ENCODE measurements around the gene LCE1C. TPM values are rescaled to one million over a fixed set of nuclear protein-coding genes. Genes with fewer than 3 reads are reported as not detected.
A peak's percentile ranks its signal among the peaks of the same experiment; 100 is the strongest.

The LCE1C gene
- total RNA-seq, 1 experiment from 2014 or later, result 1.9 TPM

DNA sequence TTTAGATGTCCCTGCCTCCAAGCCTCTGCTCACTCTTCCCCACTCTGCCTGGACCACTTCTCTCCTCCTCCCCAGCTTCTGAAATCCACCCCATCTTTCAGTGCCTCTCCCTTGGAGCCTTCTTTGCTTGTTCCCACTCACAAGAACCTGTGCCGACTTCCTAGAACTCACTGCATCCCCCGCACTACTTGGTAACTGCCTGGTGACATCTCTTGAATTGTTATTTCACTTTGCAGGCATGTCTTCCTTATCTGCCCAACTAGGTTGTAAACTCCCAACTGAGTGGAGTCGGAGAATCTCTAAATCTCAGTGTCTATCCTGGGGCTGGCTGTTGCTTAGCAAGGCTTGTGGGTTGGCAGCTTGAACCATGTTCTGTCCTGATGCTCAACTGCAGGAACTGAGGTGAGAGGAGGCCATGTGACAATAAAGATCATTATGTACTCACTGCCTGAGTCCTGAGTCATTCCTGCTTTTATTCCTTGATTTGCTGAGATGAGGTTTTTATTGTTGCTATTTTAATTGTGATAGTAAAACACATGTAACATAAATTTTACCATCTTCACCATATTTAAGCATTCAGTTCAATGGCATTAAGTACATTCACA lies 44.7 kb downstream of the LCE1C start:
- POLR2A ChIA-PET, result interaction anchor here (0.5 to 1.4 kb wide), 3 partner anchors 94 to 456 kb away, joined by 4 read pairs; partner anchors contain the start of gene PRR9
- CTCF ChIA-PET, result interaction anchor here (0.6 to 4.6 kb wide), 6 partner anchors 16 to 873 kb away, joined by 3 to 57 read pairs (median 4); no protein-coding TSS in a partner anchor
- TF ChIP-seq, protein P1, sequence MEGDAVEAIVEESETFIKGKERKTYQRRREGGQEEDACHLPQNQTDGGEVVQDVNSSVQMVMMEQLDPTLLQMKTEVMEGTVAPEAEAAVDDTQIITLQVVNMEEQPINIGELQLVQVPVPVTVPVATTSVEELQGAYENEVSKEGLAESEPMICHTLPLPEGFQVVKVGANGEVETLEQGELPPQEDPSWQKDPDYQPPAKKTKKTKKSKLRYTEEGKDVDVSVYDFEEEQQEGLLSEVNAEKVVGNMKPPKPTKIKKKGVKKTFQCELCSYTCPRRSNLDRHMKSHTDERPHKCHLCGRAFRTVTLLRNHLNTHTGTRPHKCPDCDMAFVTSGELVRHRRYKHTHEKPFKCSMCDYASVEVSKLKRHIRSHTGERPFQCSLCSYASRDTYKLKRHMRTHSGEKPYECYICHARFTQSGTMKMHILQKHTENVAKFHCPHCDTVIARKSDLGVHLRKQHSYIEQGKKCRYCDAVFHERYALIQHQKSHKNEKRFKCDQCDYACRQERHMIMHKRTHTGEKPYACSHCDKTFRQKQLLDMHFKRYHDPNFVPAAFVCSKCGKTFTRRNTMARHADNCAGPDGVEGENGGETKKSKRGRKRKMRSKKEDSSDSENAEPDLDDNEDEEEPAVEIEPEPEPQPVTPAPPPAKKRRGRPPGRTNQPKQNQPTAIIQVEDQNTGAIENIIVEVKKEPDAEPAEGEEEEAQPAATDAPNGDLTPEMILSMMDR (IDR thresholded peaks at IDR 0.05; ENCODE audit: unreplicated experiment), result peak; percentile 10
- BruUV-seq (replicated peaks), result no TSS peak
- peak overlapping the region; percentile 0 for H3K4me3 Mint-ChIP-seq (ENCODE audit: unreplicated experiment)
- no peaks in the 10 kb centered on the region for H3K27me3 Mint-ChIP-seq (ENCODE audit: insufficient read depth, unreplicated experiment)
- H3K27ac Mint-ChIP-seq (ENCODE audit: low read depth, unreplicated experiment), result peak overlapping the region; percentile 4
- H3K36me3 Mint-ChIP-seq (ENCODE audit: insufficient read depth, unreplicated experiment), result no peaks in the 10 kb centered on the region
- H3K9me3 Mint-ChIP-seq (ENCODE audit: unreplicated experiment), result no peaks in the 10 kb centered on the region
- peaks cover 41% of the 10 kb centered on the region for H3K4me1 Mint-ChIP-seq (ENCODE audit: insufficient read depth, unreplicated experiment)
- no peak for DNase-seq (ENCODE audit: unreplicated experiment)
- intact Hi-C loops (cut with micrococcal nuclease), result loop anchor here (1.0 to 10.0 kb wide), 2 partner anchors 107 to 433 kb away; no protein-coding TSS in a partner anchor

DNA sequence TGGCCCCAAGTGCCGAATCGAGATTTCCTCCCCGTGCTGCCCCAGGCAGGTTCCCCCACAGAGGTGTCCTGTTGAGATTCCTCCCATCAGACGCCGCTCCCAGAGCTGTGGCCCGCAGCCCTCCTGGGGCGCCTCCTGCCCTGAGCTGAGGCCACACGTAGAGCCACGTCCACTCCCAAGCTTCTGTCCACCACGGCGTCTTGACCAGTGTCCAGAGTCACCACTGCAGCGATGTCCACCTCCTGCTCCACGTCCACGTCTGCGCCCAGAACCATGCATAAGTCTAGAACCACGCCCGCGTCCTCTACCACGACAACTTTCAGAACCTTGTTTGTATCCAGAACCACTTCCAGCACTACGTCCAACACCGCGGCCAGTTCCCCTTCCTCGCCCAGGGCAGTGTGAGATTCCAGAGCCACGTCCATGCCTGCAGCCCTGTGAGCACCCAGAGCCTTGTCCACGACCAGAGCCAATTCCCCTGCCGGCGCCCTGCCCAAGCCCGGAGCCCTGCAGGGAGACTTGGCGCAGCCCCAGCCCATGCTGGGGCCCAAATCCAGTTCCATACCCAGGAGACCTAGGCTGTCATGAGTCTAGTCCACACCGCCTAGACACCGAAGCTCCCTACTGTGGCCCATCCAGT lies 45.8 kb downstream of the LCE1C start:
- H3K27ac Mint-ChIP-seq (ENCODE audit: low read depth, unreplicated experiment), result peak overlapping the region; percentile 31
- H3K4me3 Mint-ChIP-seq (ENCODE audit: unreplicated experiment), result peak overlapping the region; percentile 17
- H3K27me3 Mint-ChIP-seq (ENCODE audit: insufficient read depth, unreplicated experiment), result no peaks in the 10 kb centered on the region
- H3K36me3 Mint-ChIP-seq (ENCODE audit: insufficient read depth, unreplicated experiment), result no peaks in the 10 kb centered on the region
- CTCF ChIA-PET, result interaction anchor here (0.6 to 4.6 kb wide), 9 partner anchors 25 to 872 kb away, joined by 3 to 57 read pairs (median 4); no protein-coding TSS in a partner anchor
- TF ChIP-seq, protein P1 (IDR thresholded peaks at IDR 0.05; ENCODE audit: unreplicated experiment), result no peak
- no TSS peak for BruUV-seq (replicated peaks)
- intact Hi-C loops (cut with micrococcal nuclease), result loop anchor here (10.0 kb wide), 1 partner anchor 434 kb away; no protein-coding TSS in a partner anchor
- H3K4me1 Mint-ChIP-seq (ENCODE audit: insufficient read depth, unreplicated experiment), result peaks cover 41% of the 10 kb centered on the region
- H3K9me3 Mint-ChIP-seq (ENCODE audit: unreplicated experiment), result no peaks in the 10 kb centered on the region
- POLR2A ChIA-PET, result interaction anchor here (0.5 to 1.4 kb wide), 3 partner anchors 9 to 457 kb away, joined by 4 read pairs; partner anchors contain the start of gene PRR9
- no peak for DNase-seq (ENCODE audit: unreplicated experiment)

DNA sequence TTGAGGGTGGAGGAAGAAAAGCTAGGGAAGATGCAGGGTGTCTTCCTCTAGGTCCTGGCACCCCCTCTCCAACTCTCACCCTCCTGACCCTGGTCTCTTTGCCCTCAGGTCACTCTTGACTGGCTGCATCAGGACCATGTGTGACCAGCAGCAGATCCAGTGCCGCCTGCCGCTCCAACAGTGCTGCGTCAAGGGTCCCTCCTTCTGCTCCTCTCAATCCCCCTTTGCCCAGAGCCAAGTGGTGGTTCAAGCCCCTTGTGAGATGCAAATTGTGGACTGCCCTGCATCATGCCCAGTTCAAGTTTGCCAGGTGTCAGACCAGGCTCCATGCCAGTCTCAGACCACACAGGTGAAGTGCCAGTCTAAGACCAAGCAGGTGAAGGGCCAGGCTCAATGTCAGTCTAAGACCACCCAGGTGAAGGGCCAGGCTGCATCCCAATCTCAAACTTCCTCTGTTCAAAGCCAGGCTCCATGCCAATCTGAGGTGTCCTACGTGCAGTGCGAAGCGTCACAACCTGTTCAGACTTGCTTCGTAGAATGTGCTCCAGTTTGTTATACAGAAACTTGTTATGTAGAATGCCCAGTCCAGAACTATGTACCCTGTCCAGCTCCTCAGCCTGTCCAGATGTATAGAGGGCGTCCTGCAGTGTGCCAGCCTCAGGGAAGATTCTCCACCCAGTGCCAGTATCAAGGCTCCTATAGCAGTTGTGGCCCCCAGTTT lies 46.8 kb downstream of the LCE1C start:
- ChIA-PET CTCF (interaction anchor here (0.6 to 4.6 kb wide), 8 partner anchors 9 to 433 kb away, joined by 3 to 57 read pairs (median 4); no protein-coding TSS in a partner anchor), POLR2A (interaction anchor here (0.7 to 2.6 kb wide), 3 partner anchors 10 to 26 kb away, joined by 3 to 16 read pairs (median 4); no protein-coding TSS in a partner anchor)
- Mint-ChIP-seq H3K4me1 (ENCODE audit: insufficient read depth, unreplicated experiment) (peaks cover 41% of the 10 kb centered on the region), H3K9me3 (ENCODE audit: unreplicated experiment) (no peaks in the 10 kb centered on the region), H3K27me3 (ENCODE audit: insufficient read depth, unreplicated experiment) (no peaks in the 10 kb centered on the region), H3K36me3 (ENCODE audit: insufficient read depth, unreplicated experiment) (no peaks in the 10 kb centered on the region), H3K4me3 (ENCODE audit: unreplicated experiment) (peak overlapping the region; percentile 22), H3K27ac (ENCODE audit: low read depth, unreplicated experiment) (peak overlapping the region; percentile 31)
- intact Hi-C loops (cut with micrococcal nuclease), result loop anchor here (10.0 kb wide), 1 partner anchor 435 kb away; no protein-coding TSS in a partner anchor
- TF ChIP-seq, protein P1 (IDR thresholded peaks at IDR 0.05; ENCODE audit: unreplicated experiment), result no peak
- peak; percentile 88 for DNase-seq (ENCODE audit: unreplicated experiment)
- no TSS peak for BruUV-seq (replicated peaks)

Measured in MCF 10A (cell line).